ENCODE data around the gene ATG4B. TPM values are rescaled to one million over a fixed set of nuclear protein-coding genes. Genes with fewer than 3 reads are reported as not detected.

ATG4B gene
- total RNA-seq, 2 experiments from 2014 or later: 86.5 to 89.4 TPM

- Mint-ChIP-seq H3K9me3 (no peaks in the 10 kb centered on the region), H3K36me3 (ENCODE audit: low read depth) (peaks cover 46% of the 10 kb centered on the region)
- intact Hi-C loops (cut with DNase I, micrococcal nuclease): no loop called here
Observed at GRCh38 chr2:241675885-241676284, 38.4 kb downstream of the ATG4B start.

GRCh38 chr2:241676665-241677064 lies 39.2 kb downstream of the ATG4B start:
- ATAC-seq (ENCODE audit: poor library complexity) (no peak), DNase-seq (no peak)
- Histone ChIP-seq H3K36me3 (ENCODE audit: insufficient read depth, low read length) (peaks cover 40% of the 10 kb centered on the region), H3K27ac (ENCODE audit: low read depth in 1 of 2, low read length in 2 of 2) (no peak overlapping the region), H3K9me3 (ENCODE audit: control insufficient read depth in 1 of 2, insufficient read depth in 1 of 2, low read length in 2 of 2) (no peaks in the 10 kb centered on the region), H3K4me3 (ENCODE audit: low read length) (no peak overlapping the region), H3K4me1 (ENCODE audit: insufficient read depth, low read length) (no peaks in the 10 kb centered on the region), H3K27me3 (ENCODE audit: control insufficient read depth in 1 of 2, insufficient read depth in 2 of 2, low read length in 2 of 2) (no peaks in the 10 kb centered on the region)
- Mint-ChIP-seq H3K36me3 (ENCODE audit: low read depth) (peaks cover 44% of the 10 kb centered on the region), H3K27ac (no peak overlapping the region), H3K4me1 (ENCODE audit: low read depth) (peaks cover 5% of the 10 kb centered on the region), H3K9me3 (no peaks in the 10 kb centered on the region), H3K27me3 (no peaks in the 10 kb centered on the region), H3K4me3 (no peak overlapping the region)
- intact Hi-C loops (cut with DNase I, micrococcal nuclease): no loop called here
- POLR2A ChIA-PET: interaction anchor here (1.3 kb wide), 1 partner anchor 10 kb away, joined by 4 read pairs; the partner anchor contains the start of gene DTYMK
- TF ChIP-seq CTCF (IDR thresholded peaks at IDR 0.05): no peak
- CTCF ChIA-PET: no interaction called here

More at GRCh38 chr2:241675885-241676284, 38.4 kb downstream of the ATG4B start:
- Mint-ChIP-seq H3K27ac (no peak overlapping the region), H3K4me3 (no peak overlapping the region), H3K4me1 (ENCODE audit: low read depth) (peaks cover 5% of the 10 kb centered on the region), H3K27me3 (no peaks in the 10 kb centered on the region)
- Histone ChIP-seq H3K4me1 (ENCODE audit: insufficient read depth, low read length) (no peaks in the 10 kb centered on the region), H3K27me3 (ENCODE audit: control insufficient read depth in 1 of 2, insufficient read depth in 2 of 2, low read length in 2 of 2) (no peaks in the 10 kb centered on the region), H3K4me3 (ENCODE audit: low read length) (no peak overlapping the region), H3K27ac (ENCODE audit: low read depth in 1 of 2, low read length in 2 of 2) (no peak overlapping the region), H3K9me3 (ENCODE audit: control insufficient read depth in 1 of 2, insufficient read depth in 1 of 2, low read length in 2 of 2) (no peaks in the 10 kb centered on the region), H3K36me3 (ENCODE audit: insufficient read depth, low read length) (peaks cover 39% of the 10 kb centered on the region)
- ChIA-PET CTCF (no interaction called here), POLR2A (interaction anchor here (0.6 kb wide), 1 partner anchor 13 kb away, joined by 3 read pairs; no protein-coding TSS in a partner anchor)
- DNase-seq: no peak
- no peak for ATAC-seq (ENCODE audit: poor library complexity)
- TF ChIP-seq CTCF (IDR thresholded peaks at IDR 0.05): no peak

GRCh38 chr2:241677392-241677791 lies 39.9 kb downstream of the ATG4B start:
- Histone ChIP-seq H3K9me3 (ENCODE audit: control insufficient read depth in 1 of 2, insufficient read depth in 1 of 2, low read length in 2 of 2) (no peaks in the 10 kb centered on the region), H3K27me3 (ENCODE audit: control insufficient read depth in 1 of 2, insufficient read depth in 2 of 2, low read length in 2 of 2) (no peaks in the 10 kb centered on the region), H3K4me1 (ENCODE audit: insufficient read depth, low read length) (no peaks in the 10 kb centered on the region), H3K27ac (ENCODE audit: low read depth in 1 of 2, low read length in 2 of 2) (no peak overlapping the region), H3K36me3 (ENCODE audit: insufficient read depth, low read length) (peaks cover 38% of the 10 kb centered on the region), H3K4me3 (ENCODE audit: low read length) (no peak overlapping the region)
- TF ChIP-seq CTCF (IDR thresholded peaks at IDR 0.05): no peak
- DNase-seq (no peak), ATAC-seq (ENCODE audit: poor library complexity) (no peak)
- intact Hi-C loops (cut with DNase I, micrococcal nuclease): no loop called here
- Mint-ChIP-seq H3K27ac (no peak overlapping the region), H3K27me3 (no peaks in the 10 kb centered on the region), H3K9me3 (no peaks in the 10 kb centered on the region), H3K4me3 (no peak overlapping the region), H3K4me1 (ENCODE audit: low read depth) (peaks cover 5% of the 10 kb centered on the region), H3K36me3 (ENCODE audit: low read depth) (peaks cover 49% of the 10 kb centered on the region)
- CTCF ChIA-PET: no interaction called here
- POLR2A ChIA-PET: interaction anchor here (1.3 kb wide), 1 partner anchor 9 kb away, joined by 4 read pairs; the partner anchor contains the start of gene DTYMK

Data from CD4-positive, alpha-beta T cell (primary cell).